Renal pelvis (tissue), 4 donors: ENCODE data around the gene KNDC1. TPM values are rescaled to one million over a fixed set of nuclear protein-coding genes. Genes with fewer than 3 reads are reported as not detected.

ENCODE experiments used
- DNase-seq: peaks from one replicate; pipeline ENCODE4 v3.0.0-alpha.2; 2013
- polyA plus RNA-seq, 3 donors: library from polyadenylated mRNA; unstranded; fragments of 120-200 nt; gene quantifications; one replicate each; pipeline ENCODE4 v1.2.1, GENCODE V29; 2013; ENCODE audit not compliant: insufficient read length in 3 of 3

Gene KNDC1
- polyA plus RNA-seq, 3 donors = 7.0 to 10.3 (median 10.1) TPM

- DNase-seq = no peak
Measured at GRCh38 chr10:133204226-133205015, 44.4 kb downstream of the KNDC1 start.

DNA sequence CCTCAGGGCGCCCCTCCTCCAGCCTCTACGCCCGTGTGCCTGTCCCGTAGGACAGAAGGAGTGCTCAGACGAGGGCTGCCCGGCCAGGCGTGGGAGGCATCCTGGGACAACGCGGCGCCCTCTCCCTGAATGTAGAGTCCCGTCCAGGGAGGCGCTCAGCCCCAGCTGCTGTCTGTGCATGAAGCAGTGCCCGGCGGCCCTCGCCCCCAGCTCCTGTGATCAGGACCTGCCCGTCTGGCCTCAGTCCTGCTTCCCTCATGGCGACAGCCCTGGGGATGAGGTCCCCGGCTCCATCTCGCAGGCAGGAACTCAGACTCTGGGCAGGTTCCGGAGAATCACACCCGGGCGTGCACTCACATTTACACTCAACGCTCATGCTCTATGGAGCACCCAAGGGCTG, 45.1 kb downstream of the KNDC1 start:
- no peak for DNase-seq

- no peak for DNase-seq
Measured at GRCh38 chr10:133206356-133207040, 46.5 kb downstream of the KNDC1 start.

GRCh38 chr10:133207041-133207600, 47.1 kb downstream of the KNDC1 start:
- no peak for DNase-seq

DNA sequence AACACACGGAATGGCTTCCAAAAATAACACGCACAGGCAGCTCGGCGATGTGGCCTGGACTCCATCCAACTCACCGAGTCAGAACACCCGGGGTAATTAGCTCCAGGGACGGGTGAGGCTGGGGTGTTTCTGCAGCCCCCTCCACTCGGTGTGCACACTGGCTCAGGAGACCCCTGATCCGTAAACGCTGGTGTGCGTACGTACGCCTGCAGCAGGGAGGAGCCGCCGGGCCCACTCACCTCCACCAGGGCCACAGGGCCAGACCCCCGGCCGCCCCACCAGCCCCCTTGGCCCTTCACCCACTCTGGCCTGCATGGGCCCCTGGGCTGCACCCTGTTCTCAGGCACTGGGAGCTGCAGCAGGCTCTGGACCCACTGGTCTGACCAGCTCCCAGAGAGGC, 47.6 kb downstream of the KNDC1 start:
- no peak for DNase-seq

- DNase-seq = no peak
Measured at GRCh38 chr10:133208466-133208865, 48.4 kb downstream of the KNDC1 start.

- DNase-seq = no peak
Measured at GRCh38 chr10:133209117-133209516, 49.1 kb downstream of the KNDC1 start.

DNA sequence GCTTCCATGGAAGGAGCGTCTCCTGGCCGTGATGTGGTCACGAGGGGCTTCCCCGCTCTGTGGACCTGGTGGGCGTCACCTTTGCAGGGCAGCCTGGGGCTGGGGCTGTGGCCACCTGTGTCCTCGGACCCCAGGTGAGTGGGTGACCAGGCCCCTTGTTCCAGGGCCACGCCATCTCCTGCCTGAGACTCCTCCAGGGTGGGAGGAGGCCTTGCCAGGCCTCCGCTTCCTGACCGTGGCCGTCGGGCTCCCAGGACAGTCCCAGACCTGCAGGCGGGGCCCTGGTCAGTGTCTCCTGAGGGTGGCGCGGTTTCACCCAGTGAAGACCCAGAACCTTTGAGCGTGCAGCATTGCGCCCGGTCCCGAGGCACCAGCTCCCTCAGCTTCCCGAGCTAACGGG, 49.6 kb downstream of the KNDC1 start:
- no peak for DNase-seq

- no peak for DNase-seq
Measured at GRCh38 chr10:133210398-133211140, 50.5 kb downstream of the KNDC1 start.

- no peak for DNase-seq
Measured at GRCh38 chr10:133211141-133211830, 51.3 kb downstream of the KNDC1 start.

GRCh38 chr10:133211959-133212852, 52.2 kb downstream of the KNDC1 start:
- DNase-seq = no peak

- DNase-seq = no peak
Measured at GRCh38 chr10:133212853-133213494, 53.0 kb downstream of the KNDC1 start.

GRCh38 chr10:133213641-133214467, 53.8 kb downstream of the KNDC1 start:
- no peak for DNase-seq

DNA sequence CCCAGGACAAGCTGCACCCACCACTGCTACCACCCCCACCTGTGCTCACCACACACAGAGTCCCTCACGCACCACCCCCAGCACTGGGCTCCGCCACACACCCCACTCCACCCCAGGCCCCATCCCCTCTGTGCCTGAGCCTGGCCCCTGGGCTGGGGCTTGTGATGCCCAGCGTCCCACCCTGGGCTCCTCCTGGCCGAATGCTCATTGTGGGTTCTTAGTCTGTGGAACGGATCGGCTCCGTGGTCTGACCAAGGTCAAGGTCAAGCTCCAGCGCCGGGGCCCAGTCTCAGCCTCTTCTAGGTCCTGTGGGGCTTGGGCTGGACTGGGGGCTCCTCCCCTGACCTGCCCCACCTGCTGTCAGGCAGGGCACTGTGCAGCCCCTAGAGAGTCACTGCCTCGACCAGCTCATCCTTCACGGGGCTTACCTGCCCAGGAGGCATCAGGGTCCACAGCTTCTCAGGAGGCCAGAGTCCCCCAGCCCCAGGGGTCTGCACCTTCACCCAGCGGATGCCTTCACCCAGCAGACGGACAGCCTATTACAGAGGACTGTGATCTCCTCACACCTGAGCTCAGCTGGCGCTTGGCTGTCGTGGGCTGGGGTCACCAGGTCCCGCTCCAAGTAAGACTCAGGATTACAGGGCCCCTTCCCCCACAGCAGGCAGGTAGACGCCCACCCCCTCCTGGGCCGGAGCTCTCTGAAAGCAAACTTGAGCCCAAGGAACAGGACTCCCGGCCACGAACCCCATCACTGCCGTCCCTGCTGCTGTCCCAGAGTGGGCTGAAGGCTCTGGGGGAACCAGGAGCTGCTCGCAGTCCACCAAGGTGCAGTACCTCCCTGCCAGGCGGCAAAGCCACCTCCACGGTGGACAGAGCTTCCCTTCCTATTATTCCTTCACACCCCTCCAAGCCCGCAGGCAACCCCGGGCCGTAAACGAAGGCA, 54.7 kb downstream of the KNDC1 start:
- no peak for DNase-seq

DNA sequence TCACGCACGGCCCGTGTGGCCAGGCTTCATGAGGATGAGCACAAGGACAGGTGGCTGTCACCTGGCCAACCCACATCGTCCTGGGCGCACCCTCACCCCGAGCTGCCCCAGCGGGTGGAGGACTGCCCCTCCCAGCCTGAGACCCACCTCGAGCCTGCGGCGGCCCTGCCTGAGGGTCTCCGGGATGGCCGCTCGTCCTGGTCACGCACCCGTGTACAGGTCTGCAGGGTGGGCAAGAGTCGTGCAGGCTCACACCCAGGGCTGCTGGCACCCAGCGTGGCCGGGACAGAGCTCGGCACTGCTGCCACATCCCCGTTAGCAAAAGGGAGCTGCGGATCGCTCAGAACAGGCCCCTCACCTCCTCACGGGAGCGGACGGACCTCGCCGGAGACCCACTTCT, 55.6 kb downstream of the KNDC1 start:
- no peak for DNase-seq

DNA sequence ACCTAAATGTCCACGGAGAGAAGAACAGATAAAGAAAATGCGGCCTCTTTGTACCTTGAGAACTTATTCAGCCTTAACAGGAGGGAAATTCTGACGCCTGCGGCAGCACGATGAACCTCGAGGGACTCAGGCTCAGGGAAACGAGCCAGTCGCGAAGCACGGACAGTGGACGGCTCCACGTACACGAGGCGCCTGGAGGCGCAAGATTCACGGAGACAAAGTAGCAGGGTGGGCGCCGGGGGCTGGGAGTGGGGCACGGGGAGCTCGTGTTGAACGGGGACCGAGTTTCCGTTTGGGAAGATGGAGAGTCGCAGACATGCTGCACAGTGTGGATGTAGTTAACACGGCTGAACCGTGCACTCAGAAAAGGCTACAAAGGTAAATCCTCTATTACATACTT, 56.8 kb downstream of the KNDC1 start:
- no peak for DNase-seq

GRCh38 chr10:133217800-133218589, 58.0 kb downstream of the KNDC1 start:
- DNase-seq = no peak
